Inferior parietal cortex (tissue), 1 donor: Measurements from ENCODE around the gene CCN2.

ENCODE experiments used
- DNase-seq: peaks from one replicate; pipeline ENCODE4 v3.0.0-alpha.2; 2016; ENCODE audit errors: extremely low spot score

CCN2 gene

DNA sequence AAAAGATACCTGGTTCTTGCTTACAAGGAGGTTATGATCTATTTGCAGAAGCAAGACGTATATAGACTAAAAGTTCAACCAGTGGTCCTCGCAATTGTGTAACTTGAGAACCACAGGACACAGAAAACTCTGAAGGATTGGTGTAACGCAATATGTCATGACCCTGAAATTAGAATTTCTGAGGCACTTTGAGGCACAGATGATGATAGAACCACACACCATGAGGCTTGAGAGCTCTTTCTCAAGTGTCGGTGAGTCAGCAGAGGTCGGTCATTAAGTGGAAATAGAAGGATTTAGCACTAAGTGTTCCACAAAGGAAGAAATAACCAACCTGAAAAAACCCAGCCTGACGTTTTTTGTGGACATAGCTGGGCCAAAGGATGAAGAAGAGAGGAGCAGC lies 15.3 kb upstream of the CCN2 start:
- no peak for DNase-seq

- DNase-seq, result no peak
Measured at GRCh38 chr6:131963063-131963462, 11.9 kb upstream of the CCN2 start.

DNA sequence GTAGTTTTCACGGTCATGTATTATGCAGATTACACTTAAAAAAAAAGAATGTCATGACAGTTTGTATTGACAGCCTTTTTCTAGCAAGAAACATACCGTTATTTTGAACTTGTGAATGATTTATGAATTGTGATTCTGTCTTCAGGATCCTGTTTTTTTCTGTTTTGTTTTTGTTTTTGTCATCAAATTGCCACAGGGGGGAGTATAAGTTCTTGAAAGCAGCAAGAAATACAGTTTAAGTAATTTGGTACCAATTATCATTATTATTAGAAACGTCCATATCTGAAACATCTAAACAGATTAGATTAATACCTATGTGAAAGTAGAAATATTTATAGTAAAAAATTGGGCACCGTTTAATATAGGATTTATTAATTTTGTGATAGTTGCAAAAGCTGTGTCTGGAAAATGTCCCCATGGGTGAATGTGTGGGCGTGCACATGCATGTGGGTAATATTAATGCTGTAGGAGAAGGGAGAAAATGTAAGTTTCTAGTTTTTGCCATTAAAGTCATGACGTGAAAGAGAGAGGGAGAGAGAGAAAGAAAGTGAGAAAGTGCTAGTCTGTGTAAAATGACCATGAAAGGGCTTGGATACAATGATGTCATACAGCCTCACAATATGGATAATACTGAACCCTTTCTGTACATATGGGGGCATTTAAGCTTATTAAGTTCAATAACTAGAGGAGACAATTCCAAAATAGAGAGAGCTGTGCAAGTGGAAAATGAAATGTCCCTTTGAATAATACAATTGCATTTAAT lies 9.4 kb upstream of the CCN2 start:
- no peak for DNase-seq

- DNase-seq, result no peak
Measured at GRCh38 chr6:131958542-131959470, 7.6 kb upstream of the CCN2 start.

DNA sequence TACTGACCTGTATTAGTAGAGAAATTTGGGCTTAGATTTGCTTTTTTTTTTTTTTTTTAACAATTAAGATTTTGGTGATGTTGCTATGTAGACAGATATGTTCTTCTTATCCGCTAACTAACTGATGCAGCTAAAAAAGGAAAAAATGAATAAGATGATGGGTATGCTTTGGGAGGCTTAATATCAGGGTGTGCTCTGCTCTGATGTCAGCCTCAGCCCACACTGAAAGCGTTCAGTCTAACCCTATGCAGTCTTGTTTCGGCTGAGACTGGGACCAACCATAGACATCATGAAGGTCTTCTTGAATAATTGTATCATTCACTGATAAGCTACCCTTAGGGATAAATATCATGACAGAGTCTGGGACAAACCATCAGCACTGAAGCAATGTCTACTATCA lies 6.9 kb upstream of the CCN2 start:
- DNase-seq, result no peak

- DNase-seq, result no peak
Measured at GRCh38 chr6:131955876-131956275, 4.7 kb upstream of the CCN2 start.

DNA sequence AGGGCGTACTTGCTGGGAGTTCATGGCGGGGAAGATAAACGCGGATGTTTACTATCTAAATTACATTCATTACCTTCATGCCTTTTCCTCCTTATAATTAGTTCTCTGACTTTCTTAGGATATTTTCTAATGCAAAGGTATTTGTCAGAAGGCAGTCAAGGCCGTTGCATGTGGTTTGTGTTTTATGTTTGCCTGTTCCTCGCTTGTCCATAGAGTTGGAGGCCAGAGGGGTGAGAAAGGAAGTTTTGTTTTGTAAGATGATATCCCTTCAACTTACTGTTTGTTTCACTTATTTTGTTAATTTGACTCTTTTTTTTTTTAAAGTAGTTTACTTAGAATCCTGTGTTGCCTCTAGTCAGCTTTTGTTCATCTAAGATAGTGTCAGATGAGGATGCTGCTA lies 4.0 kb upstream of the CCN2 start:
- DNase-seq, result no peak

- DNase-seq, result no peak
Measured at GRCh38 chr6:131954775-131955107, 3.6 kb upstream of the CCN2 start.

DNA sequence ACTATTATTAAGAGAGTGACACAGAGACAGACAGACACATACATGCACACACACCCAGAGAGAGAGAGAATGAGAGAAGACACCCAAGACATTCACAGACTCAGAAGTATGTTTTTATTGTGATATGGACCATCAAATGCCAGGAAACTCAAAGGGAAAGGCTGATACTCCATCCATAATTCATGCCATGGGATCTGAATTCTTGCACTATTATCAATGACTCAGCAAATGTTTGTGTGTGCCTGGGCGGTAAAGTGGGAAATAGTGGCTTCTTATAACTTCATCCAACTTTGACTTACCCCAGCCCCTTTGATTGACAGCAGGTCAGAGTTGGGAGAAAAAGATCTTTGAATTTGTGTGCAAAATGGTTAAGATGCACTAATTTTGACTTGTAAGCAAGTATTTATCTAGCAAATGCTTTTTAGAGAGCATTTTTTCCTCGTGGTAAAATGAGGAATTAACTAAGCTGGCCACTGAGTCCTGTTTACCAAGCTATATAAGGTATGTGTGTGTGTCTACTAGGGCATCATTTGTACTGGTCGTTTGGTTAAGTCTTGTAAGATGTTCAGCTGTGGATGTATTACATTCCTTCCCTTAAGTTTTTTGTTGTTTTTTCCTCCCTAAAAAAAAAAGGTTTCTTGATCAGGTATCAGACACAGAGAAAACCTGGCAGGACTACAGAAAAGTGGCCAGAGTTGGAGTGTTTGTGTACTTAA lies 3.0 kb upstream of the CCN2 start:
- no peak for DNase-seq

GRCh38 chr6:131952886-131953509 lies 1.8 kb upstream of the CCN2 start:
- no peak for DNase-seq

GRCh38 chr6:131951576-131952230 lies 531 bp upstream of the CCN2 start:
- no peak for DNase-seq

GRCh38 chr6:131949909-131950766 lies 1.0 kb downstream of the CCN2 start:
- no peak for DNase-seq

GRCh38 chr6:131949620-131949908 lies 1.6 kb downstream of the CCN2 start:
- DNase-seq, result no peak

DNA sequence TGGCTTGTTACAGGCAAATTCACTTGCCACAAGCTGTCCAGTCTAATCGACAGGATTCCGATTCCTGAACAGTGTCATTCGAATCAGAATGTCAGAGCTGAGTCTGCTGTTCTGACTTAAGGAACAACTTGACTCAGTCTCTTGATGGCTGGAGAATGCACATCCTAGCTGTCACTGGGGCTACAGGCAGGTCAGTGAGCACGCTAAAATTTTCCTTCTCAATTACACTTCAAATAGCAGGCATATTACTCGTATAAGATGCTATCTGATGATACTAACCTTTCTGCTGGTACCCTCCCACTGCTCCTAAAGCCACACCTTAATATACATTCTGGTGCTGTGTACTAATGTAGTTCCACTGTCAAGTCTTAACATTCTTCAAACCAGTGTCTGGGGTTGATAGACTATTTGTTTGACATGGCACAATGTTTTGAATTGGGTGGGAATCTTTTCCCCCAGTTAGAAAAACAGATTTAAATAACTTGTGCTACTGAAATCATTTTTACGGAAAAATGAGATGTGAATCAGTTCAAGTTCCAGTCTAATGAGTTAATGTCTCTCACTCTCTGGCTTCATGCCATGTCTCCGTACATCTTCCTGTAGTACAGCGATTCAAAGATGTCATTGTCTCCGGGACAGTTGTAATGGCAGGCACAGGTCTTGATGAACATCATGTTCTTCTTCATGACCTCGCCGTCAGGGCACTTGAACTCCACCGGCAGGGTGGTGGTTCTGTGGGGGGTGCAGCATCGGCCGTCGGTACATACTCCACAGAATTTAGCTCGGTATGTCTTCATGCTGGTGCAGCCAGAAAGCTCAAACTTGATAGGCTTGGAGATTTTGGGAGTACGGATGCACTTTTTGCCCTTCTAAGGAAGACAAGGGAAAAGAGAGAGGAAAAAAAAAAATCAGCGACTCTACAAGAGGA lies 2.2 kb downstream of the CCN2 start:
- no peak for DNase-seq

GRCh38 chr6:131947986-131948661 lies 3.0 kb downstream of the CCN2 start:
- no peak for DNase-seq

DNA sequence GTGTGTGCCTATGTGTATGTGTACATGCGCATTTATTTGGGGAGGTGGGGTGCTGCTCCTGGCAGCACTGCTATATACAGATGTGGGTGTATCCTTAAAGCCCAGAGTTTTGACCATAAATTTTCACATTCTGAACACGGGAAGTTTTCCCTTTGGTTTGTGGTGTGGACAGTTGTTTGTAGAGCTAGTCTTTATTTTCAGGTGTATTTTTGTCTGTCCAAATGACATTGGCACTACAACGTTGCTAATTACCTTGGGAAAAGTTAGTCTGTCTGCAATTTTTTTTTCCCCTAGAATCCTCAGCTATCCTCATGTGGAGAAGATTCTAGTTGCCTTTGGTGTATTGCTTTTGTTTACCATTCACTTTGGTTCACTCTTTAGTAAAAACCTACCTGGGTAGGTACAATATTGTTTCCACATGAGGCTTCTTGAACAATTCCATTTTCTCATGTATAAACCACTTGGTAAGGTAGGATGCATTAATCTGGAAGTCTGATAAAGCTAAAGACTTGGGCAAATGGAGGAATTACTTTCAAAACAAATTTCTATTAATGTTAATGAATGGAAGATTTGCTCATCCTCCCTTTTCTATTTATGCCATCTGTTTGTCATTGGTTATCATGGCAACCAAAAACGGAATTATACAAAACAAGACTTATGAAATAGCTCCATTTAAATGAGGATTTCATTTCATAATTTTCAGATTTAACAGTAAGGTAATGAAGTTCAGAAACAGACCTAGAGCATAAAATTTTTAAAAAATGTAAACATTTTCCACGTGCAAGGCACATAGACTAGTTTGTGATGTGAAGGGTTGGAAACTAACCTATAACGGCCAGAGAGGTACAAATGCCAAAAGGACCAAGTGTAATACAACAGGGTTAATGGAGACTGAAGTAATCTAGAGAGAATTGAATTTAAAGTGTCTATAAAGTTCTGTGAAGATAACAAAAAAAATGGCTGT lies 3.9 kb downstream of the CCN2 start:
- DNase-seq, result no peak

DNA sequence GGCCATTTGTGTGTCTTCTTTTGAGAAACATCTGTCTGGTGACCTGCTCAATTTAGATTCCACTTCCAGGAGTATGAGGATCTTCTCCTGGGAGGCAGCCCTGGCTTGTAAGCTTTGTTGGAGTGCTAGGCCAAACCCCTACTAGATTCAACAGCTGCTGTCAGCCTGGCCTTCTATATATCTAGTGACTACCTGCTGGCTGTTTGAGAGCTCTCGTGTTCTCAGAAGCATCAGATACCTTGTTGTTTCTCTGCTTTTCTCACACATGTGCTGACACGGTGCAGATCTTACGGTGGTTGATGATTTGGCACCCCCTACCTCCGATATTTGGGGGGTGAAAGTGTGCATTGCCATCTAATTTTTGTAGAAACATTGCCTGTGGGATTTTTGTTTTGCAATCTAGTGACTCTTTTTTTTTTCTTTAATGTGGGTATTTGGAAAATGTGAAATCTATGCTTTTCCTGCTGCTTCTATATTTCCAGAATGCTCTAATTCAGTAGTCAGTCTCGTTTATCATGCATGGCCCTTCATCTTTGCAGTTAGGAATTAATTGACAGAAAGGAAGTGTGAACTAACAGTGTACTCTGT lies 4.7 kb downstream of the CCN2 start:
- DNase-seq, result no peak

GRCh38 chr6:131945971-131946370 lies 5.2 kb downstream of the CCN2 start:
- DNase-seq, result no peak
